Fibroblast of mammary gland (primary cell): ENCODE results near the gene RPH3AL.
"Not testable (repeated sequence)": the region's sequence is repeated elsewhere in the genome, so short reads cannot be mapped to it uniquely, and the experiment has no call there.

Experiments
- DNase-seq: peaks from one replicate; pipeline ENCODE4 v3.0.0-alpha.2; 2010; ENCODE audit warnings: low read depth
- H3K4me3 ChIP-seq: 2 replicates; pipeline ENCODE4 v1.5.1; 2011; ENCODE audit warnings: low read depth, mild to moderate bottlenecking, low read length, moderate library complexity; ENCODE audit not compliant: control insufficient read depth
- CTCF ChIP-seq: conservative IDR thresholded peaks from 2 replicates; pipeline ENCODE4 v1.5.1; 2011; ENCODE audit warnings: low read depth, low read length, inconsistent platforms; ENCODE audit not compliant: control insufficient read depth, insufficient read depth

RPH3AL gene

GRCh38 chr17:371583-371982 lies 19.0 kb upstream of the RPH3AL start:
- no peak for DNase-seq
- no peak for TF ChIP-seq CTCF
- H3K4me3 ChIP-seq, result no peak overlapping the region

GRCh38 chr17:367656-368055 lies 15.0 kb upstream of the RPH3AL start:
- not testable (repeated sequence) for H3K4me3 ChIP-seq, DNase-seq

- H3K4me3 ChIP-seq, DNase-seq: not testable (repeated sequence)
Measured at GRCh38 chr17:366657-367615, 14.3 kb upstream of the RPH3AL start.

GRCh38 chr17:364766-365165 lies 12.2 kb upstream of the RPH3AL start:
- H3K4me3 ChIP-seq, result no peak overlapping the region
- no peak for DNase-seq
- no peak for TF ChIP-seq CTCF

GRCh38 chr17:364308-364707 lies 11.7 kb upstream of the RPH3AL start:
- H3K4me3 ChIP-seq, result no peak overlapping the region
- no peak for TF ChIP-seq CTCF
- DNase-seq, result no peak

- DNase-seq, result no peak
- no peak overlapping the region for H3K4me3 ChIP-seq
- TF ChIP-seq CTCF, result no peak
Measured at GRCh38 chr17:362721-363120, 10.1 kb upstream of the RPH3AL start.

- H3K4me3 ChIP-seq, result no peak overlapping the region
- no peak for TF ChIP-seq CTCF
- DNase-seq, result no peak
Measured at GRCh38 chr17:360092-360750, 7.6 kb upstream of the RPH3AL start.
